H1 (cell line): ENCODE results near the gene ERCC1. TPM values are rescaled to one million over a fixed set of nuclear protein-coding genes. Genes with fewer than 3 reads are reported as not detected.

Source experiments
- FOSL1 ChIP-seq: IDR thresholded peaks from 2 replicates; pipeline ENCODE4 v1.6.1; 2011; ENCODE audit warnings: mild to moderate bottlenecking, low read depth, low read length, moderate library complexity; ENCODE audit not compliant: insufficient read depth
- HDAC2 ChIP-seq, 2 experiments: fragments of 300-600 bp in 1 of 2; sonication (generic) in 1 of 2; IDR thresholded peaks; 2 replicates each; pipeline ENCODE4 v1.6.1; 2011 to 2012; ENCODE audit warnings: low read depth in 2 of 2, low read length in 2 of 2, mild to moderate bottlenecking in 2 of 2, moderate library complexity in 2 of 2, borderline replicate concordance in 1 of 2, inconsistent platforms in 1 of 2
- JUN ChIP-seq: IDR thresholded peaks from 2 replicates; pipeline ENCODE4 v1.6.1; 2011; ENCODE audit warnings: low read depth, mild to moderate bottlenecking, improper control_type of control experiment, low read length
- KDM1A ChIP-seq: fragments of 200-600, 300-600 bp; sonication (generic); IDR thresholded peaks from 2 replicates; pipeline ENCODE4 v1.7.1; 2016; ENCODE audit warnings: mild to moderate bottlenecking, low read length, borderline replicate concordance
- RFX5 ChIP-seq: IDR thresholded peaks from 2 replicates; pipeline ENCODE4 v1.6.1; 2011; ENCODE audit warnings: low read depth, low read length, improper control_type of control experiment, borderline replicate concordance
- SAP30 ChIP-seq: fragments of 300-600 bp; sonication (generic); IDR thresholded peaks from 2 replicates; pipeline ENCODE4 v1.7.1; 2012; ENCODE audit warnings: low read length, moderate library complexity, mild to moderate bottlenecking, inconsistent platforms; ENCODE audit not compliant: insufficient read depth, insufficient replicate concordance
- SIX5 ChIP-seq: IDR thresholded peaks from 2 replicates; pipeline ENCODE4 v1.6.1; 2011; ENCODE audit warnings: mild to moderate bottlenecking, low read depth, low read length
- polyA plus RNA-seq, 7 experiments: library from polyadenylated mRNA; depleted of rRNA in 3 of 7; stranded (reverse) in 5 of 7; unstranded in 2 of 7; fragments of >200 nt in 5 of 7; fragments of 200-250 nt in 2 of 7; gene quantifications; 1 replicate in 5 of 7; 2 replicates in 1 of 7; 4 replicates in 1 of 7; pipeline versions ENCODE4 v1.2.1 to v1.2.3, GENCODE V29; 2011 to 2013; ENCODE audit warnings: missing spikeins in 2 of 7, mixed read lengths in 2 of 7
- total RNA-seq: library from RNA; stranded (reverse); fragmentation: NEBNext Ultra II Directional; extraction: Animal tissue kit (Norgen Biotek cat#: 25700); gene quantifications from 2 replicates; pipeline ENCODE4 v1.2.1, GENCODE V29; 2021

The ERCC1 gene
- total and polyA plus RNA-seq, 2 of the 8 experiments (the other 6 are each of a cell fraction or from before 2014, with no cell fraction given), result 44.7 to 94.2 TPM

DNA sequence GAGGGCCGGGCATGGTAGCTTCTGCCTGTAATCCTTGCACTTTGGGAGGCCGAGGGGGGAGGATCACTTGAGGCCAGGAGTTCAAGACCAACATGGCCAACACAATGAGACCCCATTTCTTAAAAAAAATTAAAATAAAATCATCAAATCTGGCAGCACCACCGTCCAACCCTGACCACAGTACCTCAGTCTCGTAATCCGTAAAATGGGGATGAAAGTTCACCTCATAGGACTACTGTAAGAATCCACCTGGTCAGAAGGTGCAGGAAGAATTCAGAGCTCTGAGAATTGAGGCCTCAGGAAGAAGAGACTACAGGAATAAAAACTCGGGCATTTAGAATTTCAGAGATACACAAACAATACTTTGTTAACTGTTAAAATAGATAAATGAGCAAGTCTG is 21.9 kb downstream of the ERCC1 start (continued):
- TF ChIP-seq SAP30 (no peak), KDM1A (no peak), FOSL1 (no peak), RFX5 (no peak), SIX5 (no peak), JUN (no peak), HDAC2 (IDR thresholded peaks at IDR 0.05; ENCODE audit: borderline replicate concordance in 1 of 2, low read depth in 2 of 2, low read length in 2 of 2) (no peak)
